Progenitor cell of endocrine pancreas (in vitro differentiated cells): Measurements from ENCODE around the gene TMEM179. TPM values are rescaled to one million over a fixed set of nuclear protein-coding genes. Genes with fewer than 3 reads are reported as not detected.
"Not testable (repeated sequence)": the region's sequence is repeated elsewhere in the genome, so short reads cannot be mapped to it uniquely, and the experiment has no call there.

Experiments used
- DNase-seq: peaks from one replicate; pipeline ENCODE4 v3.0.0; 2021; ENCODE audit warnings: low spot score; ENCODE audit not compliant: unreplicated experiment
- H3K27ac Mint-ChIP-seq: 2 replicates; pipeline ENCODE4 v1.8.0; 2021; ENCODE audit warnings: mild to moderate bottlenecking, moderate library complexity, mixed read lengths
- H3K27me3 Mint-ChIP-seq: 2 replicates; pipeline ENCODE4 v1.8.0; 2021; ENCODE audit warnings: mixed read lengths
- H3K36me3 Mint-ChIP-seq: 2 replicates; pipeline ENCODE4 v1.8.0; 2022; ENCODE audit warnings: mixed read lengths; ENCODE audit not compliant: insufficient read depth
- H3K4me1 Mint-ChIP-seq: 2 replicates; pipeline ENCODE4 v1.8.0; 2021; ENCODE audit warnings: low read depth, mixed read lengths
- H3K4me3 Mint-ChIP-seq: 2 replicates; pipeline ENCODE4 v1.8.0; 2021; ENCODE audit warnings: low read depth, mild to moderate bottlenecking, moderate library complexity, mixed read lengths
- H3K9me3 Mint-ChIP-seq: 2 replicates; pipeline ENCODE4 v1.8.0; 2021; ENCODE audit warnings: low read depth, mixed read lengths
- total RNA-seq: library from RNA; stranded (reverse); gene quantifications from 2 replicates; pipeline ENCODE4 v1.2.1, GENCODE V29; 2021
- TF ChIP-seq, protein P1 (sequence below): fragments of 200-600 bp; sonication (generic); IDR thresholded peaks from one replicate; pipeline ENCODE4 v1.5.0; 2021; ENCODE audit warnings: antibody characterized with exemption, mild to moderate bottlenecking; ENCODE audit not compliant: unreplicated experiment

The TMEM179 gene
- total RNA-seq, 1 donor from 2014 or later = 9.2 TPM

DNA sequence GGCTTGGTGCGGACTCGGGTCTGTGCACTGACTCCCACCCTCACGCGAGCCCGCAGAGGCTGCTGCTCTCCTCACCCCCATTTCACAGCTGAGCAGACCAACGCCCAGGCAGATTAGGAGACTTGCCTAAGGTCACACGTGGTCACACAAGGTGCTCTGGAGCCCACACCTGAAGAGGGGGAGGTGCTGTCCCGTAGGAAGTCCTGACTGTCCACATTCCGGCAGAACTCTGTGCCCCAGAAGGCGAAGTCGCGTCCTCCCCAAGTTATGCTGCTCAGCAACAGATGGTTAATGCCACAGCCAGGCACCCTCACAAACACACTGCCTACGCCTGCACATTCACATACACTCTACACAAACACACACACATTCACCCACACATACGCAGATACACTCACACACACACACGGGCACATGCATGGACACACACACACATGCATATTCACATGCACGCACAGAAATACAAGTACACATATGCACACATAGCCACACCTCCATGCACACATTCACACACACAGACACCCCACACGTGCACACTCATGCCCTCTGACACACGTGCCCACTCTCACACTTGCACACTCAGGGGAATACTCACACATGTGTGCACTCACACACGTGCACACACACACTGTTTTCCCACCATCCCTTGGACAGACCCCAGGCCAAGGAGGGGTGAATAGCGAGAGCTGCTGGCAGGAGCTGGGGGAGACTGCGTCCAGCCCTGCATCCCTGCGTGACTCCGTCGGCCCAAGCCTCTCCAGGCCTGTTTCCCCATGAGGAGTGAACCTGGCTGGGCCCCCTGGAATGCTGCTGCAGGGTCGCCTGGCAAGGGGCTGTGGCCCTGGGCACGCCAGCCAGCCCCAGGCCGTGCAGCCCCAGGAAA, 20.9 kb downstream of the TMEM179 start:
- no peak for DNase-seq
- Mint-ChIP-seq H3K27me3 (peaks cover 15% of the 10 kb centered on the region), H3K36me3 (no peaks in the 10 kb centered on the region), H3K4me1 (peaks cover 10% of the 10 kb centered on the region), H3K4me3 (no peak overlapping the region), H3K9me3 (no peaks in the 10 kb centered on the region), H3K27ac (no peak overlapping the region)
- TF ChIP-seq, protein P1, sequence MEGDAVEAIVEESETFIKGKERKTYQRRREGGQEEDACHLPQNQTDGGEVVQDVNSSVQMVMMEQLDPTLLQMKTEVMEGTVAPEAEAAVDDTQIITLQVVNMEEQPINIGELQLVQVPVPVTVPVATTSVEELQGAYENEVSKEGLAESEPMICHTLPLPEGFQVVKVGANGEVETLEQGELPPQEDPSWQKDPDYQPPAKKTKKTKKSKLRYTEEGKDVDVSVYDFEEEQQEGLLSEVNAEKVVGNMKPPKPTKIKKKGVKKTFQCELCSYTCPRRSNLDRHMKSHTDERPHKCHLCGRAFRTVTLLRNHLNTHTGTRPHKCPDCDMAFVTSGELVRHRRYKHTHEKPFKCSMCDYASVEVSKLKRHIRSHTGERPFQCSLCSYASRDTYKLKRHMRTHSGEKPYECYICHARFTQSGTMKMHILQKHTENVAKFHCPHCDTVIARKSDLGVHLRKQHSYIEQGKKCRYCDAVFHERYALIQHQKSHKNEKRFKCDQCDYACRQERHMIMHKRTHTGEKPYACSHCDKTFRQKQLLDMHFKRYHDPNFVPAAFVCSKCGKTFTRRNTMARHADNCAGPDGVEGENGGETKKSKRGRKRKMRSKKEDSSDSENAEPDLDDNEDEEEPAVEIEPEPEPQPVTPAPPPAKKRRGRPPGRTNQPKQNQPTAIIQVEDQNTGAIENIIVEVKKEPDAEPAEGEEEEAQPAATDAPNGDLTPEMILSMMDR = no peak

DNA sequence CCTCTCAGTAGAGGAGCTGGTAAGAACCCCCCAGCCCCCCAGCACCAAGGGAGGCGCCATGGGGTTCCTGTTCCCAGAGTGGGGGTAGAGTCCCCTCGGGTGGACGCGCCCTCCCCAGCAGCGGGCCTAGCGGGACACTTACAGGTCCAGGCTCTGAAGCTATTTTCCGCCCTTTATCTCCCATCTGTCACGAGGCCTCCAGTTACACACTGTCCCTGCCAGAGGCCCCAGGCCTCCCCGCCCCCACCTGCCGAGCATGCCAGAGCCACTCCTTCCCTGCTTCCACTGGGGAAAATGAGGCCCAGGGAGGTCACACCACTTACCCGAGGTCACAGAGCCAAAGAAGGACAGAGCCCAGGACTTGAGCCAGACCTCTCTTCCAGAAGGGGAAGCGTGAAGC, 21.9 kb downstream of the TMEM179 start:
- TF ChIP-seq, protein P1 = no peak
- DNase-seq = no peak
- H3K36me3 Mint-ChIP-seq = no peaks in the 10 kb centered on the region
- no peak overlapping the region for H3K4me3 Mint-ChIP-seq
- H3K27ac Mint-ChIP-seq = peak overlapping the region; percentile 10
- peaks cover 13% of the 10 kb centered on the region for H3K4me1 Mint-ChIP-seq
- H3K27me3 Mint-ChIP-seq = peaks cover 15% of the 10 kb centered on the region
- H3K9me3 Mint-ChIP-seq = no peaks in the 10 kb centered on the region

DNA sequence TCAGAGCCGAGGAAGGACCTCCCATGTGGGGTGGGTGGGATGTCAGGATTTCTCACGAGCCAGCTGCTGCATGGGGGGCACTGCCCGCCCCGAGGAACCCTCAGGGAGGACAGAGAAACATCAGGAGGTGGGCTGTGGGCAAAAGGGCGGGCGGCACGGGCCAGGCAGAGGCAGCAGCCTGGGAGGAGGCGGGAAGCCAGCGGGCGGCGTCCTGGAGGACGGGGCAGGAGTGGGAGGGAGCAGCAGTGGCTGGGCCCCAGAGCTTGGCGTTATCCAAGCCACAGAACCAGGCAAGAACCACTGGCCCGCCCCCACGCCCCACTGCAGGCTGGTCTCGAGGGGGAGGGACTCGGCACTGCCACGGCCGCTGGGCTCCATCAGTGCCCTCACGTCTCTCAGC, 22.6 kb downstream of the TMEM179 start:
- no peak for DNase-seq
- peaks cover 17% of the 10 kb centered on the region for H3K4me1 Mint-ChIP-seq

GRCh38 chr14:104581521-104581920, 23.1 kb downstream of the TMEM179 start:
- peaks cover 19% of the 10 kb centered on the region for H3K4me1 Mint-ChIP-seq
- no peaks in the 10 kb centered on the region for H3K9me3 Mint-ChIP-seq

More for the DNA sequence above, 22.6 kb downstream of the TMEM179 start:
- H3K4me3 Mint-ChIP-seq = no peak overlapping the region
- H3K27me3 Mint-ChIP-seq = peaks cover 15% of the 10 kb centered on the region
- no peaks in the 10 kb centered on the region for H3K9me3 Mint-ChIP-seq
- TF ChIP-seq, protein P1 = no peak
- no peaks in the 10 kb centered on the region for H3K36me3 Mint-ChIP-seq
- no peak overlapping the region for H3K27ac Mint-ChIP-seq

DNA sequence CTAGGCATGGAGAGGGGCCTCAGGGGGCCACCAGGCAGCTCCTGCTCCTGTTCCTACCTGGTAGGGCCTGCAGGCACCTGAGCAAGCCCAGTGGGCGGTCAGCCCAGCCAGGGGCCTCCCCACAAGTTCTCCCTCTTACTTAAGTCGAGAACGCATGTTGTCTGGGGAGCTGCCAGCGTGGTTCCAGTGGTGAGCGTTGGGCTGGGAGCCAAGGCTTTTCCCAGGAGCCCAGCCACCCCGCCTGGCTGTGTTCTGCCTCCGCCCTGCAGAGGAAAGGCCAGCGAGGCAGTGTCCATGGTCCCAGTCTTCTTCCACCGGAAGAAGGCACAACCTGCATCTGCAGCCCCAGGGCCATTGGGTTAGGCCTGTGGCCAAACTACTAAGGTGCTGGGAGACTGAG, 23.6 kb downstream of the TMEM179 start:
- no peaks in the 10 kb centered on the region for H3K9me3 Mint-ChIP-seq
- TF ChIP-seq, protein P1 = no peak
- no peak for DNase-seq

More at GRCh38 chr14:104581521-104581920, 23.1 kb downstream of the TMEM179 start:
- TF ChIP-seq, protein P1 = no peak
- H3K27ac Mint-ChIP-seq = no peak overlapping the region
- H3K27me3 Mint-ChIP-seq = peaks cover 15% of the 10 kb centered on the region
- no peak for DNase-seq
- H3K4me3 Mint-ChIP-seq = no peak overlapping the region
- no peaks in the 10 kb centered on the region for H3K36me3 Mint-ChIP-seq

GRCh38 chr14:104579939-104580338, 24.6 kb downstream of the TMEM179 start:
- not testable (repeated sequence) for H3K9me3 Mint-ChIP-seq, H3K27me3 Mint-ChIP-seq, H3K27ac Mint-ChIP-seq, H3K4me3 Mint-ChIP-seq, DNase-seq, H3K36me3 Mint-ChIP-seq
- H3K4me1 Mint-ChIP-seq = peaks cover 19% of the 10 kb centered on the region

More for the DNA sequence above, 23.6 kb downstream of the TMEM179 start:
- Mint-ChIP-seq H3K4me3 (no peak overlapping the region), H3K4me1 (peaks cover 19% of the 10 kb centered on the region), H3K27me3 (peaks cover 14% of the 10 kb centered on the region), H3K27ac (no peak overlapping the region), H3K36me3 (no peaks in the 10 kb centered on the region)
